SK-MEL-5 (cell line): ENCODE measurements around the gene NXNL2. TPM values are rescaled to one million over a fixed set of nuclear protein-coding genes. Genes with fewer than 3 reads are reported as not detected.

ENCODE experiments used
- DNase-seq: peaks from one replicate; pipeline ENCODE4 v3.0.0-alpha.2; 2016; ENCODE audit warnings: low read depth, low spot score
- in situ Hi-C: cut with HindIII; loops from 2 replicates; pipeline ENCODE4 v1.10.0; 2016; ENCODE audit warnings: low sequenced_read_pairs, high pct_unique_total_duplicates, low pct_unique_long_range_greater_than_20kb
- total RNA-seq: library from RNA; depleted of rRNA; stranded (reverse); fragments of >200 nt; shearing (Covaris generic); gene quantifications from 2 replicates; pipeline ENCODE4 v1.2.3, GENCODE V29; 2014

NXNL2 gene
- total RNA-seq, 1 experiment from 2014 or later = not detected

- DNase-seq = no peak
- in situ Hi-C loops = no loop called here
Measured at GRCh38 chr9:88528080-88528790, 6.7 kb upstream of the NXNL2 start.

- no peak for DNase-seq
- in situ Hi-C loops = no loop called here
Measured at GRCh38 chr9:88529496-88529895, 5.5 kb upstream of the NXNL2 start.

- in situ Hi-C loops = no loop called here
- no peak for DNase-seq
Measured at GRCh38 chr9:88530051-88530450, 4.9 kb upstream of the NXNL2 start.

- in situ Hi-C loops = no loop called here
Measured at GRCh38 chr9:88531920-88532698, 2.9 kb upstream of the NXNL2 start.

GRCh38 chr9:88533951-88534455, 975 bp upstream of the NXNL2 start:
- peak; percentile 23 for DNase-seq
- in situ Hi-C loops = no loop called here

More at GRCh38 chr9:88531920-88532698, 2.9 kb upstream of the NXNL2 start:
- no peak for DNase-seq

- no peak for DNase-seq
- in situ Hi-C loops = no loop called here
Measured at GRCh38 chr9:88535226-88536022, 446 bp downstream of the NXNL2 start.

GRCh38 chr9:88536023-88536324, 996 bp downstream of the NXNL2 start:
- in situ Hi-C loops = no loop called here
- DNase-seq = no peak

GRCh38 chr9:88536951-88537760, 2.2 kb downstream of the NXNL2 start:
- no peak for DNase-seq
- in situ Hi-C loops = no loop called here

- peak; percentile 52 for DNase-seq
- in situ Hi-C loops = no loop called here
Measured at GRCh38 chr9:88537761-88538091, 2.7 kb downstream of the NXNL2 start.

GRCh38 chr9:88538311-88539085, 3.5 kb downstream of the NXNL2 start:
- in situ Hi-C loops = no loop called here
- no peak for DNase-seq

GRCh38 chr9:88539246-88539645, 4.3 kb downstream of the NXNL2 start:
- in situ Hi-C loops = no loop called here

GRCh38 chr9:88540251-88540763, 5.3 kb downstream of the NXNL2 start:
- in situ Hi-C loops = no loop called here
- no peak for DNase-seq

More at GRCh38 chr9:88539246-88539645, 4.3 kb downstream of the NXNL2 start:
- DNase-seq = no peak

- in situ Hi-C loops = no loop called here
- DNase-seq = peak; percentile 9
Measured at GRCh38 chr9:88544245-88544644, 9.3 kb downstream of the NXNL2 start.

- in situ Hi-C loops = no loop called here
- DNase-seq = no peak
Measured at GRCh38 chr9:88551546-88552137, 16.7 kb downstream of the NXNL2 start.

GRCh38 chr9:88553350-88553749, 18.4 kb downstream of the NXNL2 start:
- in situ Hi-C loops = no loop called here
- DNase-seq = no peak

- no peak for DNase-seq
- in situ Hi-C loops = no loop called here
Measured at GRCh38 chr9:88555268-88555980, 20.4 kb downstream of the NXNL2 start.
